Left colon (tissue), 2 donors: Measurements from ENCODE around the gene UGT1A10. TPM values are rescaled to one million over a fixed set of nuclear protein-coding genes. Genes with fewer than 3 reads are reported as not detected.
A peak's percentile ranks its signal among the peaks of the same experiment; 100 is the strongest.

Source experiments
- ATAC-seq: fragments of 200-7000 bp; cut with Tn5 transposase; one replicate; pipeline ENCODE4 v1.9.1; 2020; ENCODE audit warnings: mild to moderate bottlenecking, moderate library complexity
- DNase-seq, 2 donors: peaks; one replicate each; pipeline ENCODE4 v3.0.0-alpha.2; 2020
- intact Hi-C, 2 donors: fragments of 100-400 bp; cut with DNase I in 1 of 2; cut with micrococcal nuclease in 1 of 2; formaldehyde crosslinking; loops; one replicate each; pipeline versions ENCODE4 v1.11.2 to v1.14.0; 2022; cut with DNase I, micrococcal nuclease
- total RNA-seq, 2 donors: library from RNA; stranded (reverse); fragmentation: NEBNext Ultra II Directional; extraction: Animal tissue kit (Norgen Biotek cat#: 25700); gene quantifications; one replicate each; pipeline ENCODE4 v1.2.1, GENCODE V29; 2021
- donor health status: DM: no; HTN: no; CAD: no.
- donor health status: DM: yes; HTN: yes; CAD: no.

The UGT1A10 gene
- total RNA-seq, 2 donors from 2014 or later: 84.8 to 112 TPM

- peak; percentile 75 for ATAC-seq
- intact Hi-C loops: no loop called here
- no peak for DNase-seq
These were observed 121.9 kb downstream of the UGT1A10 start for GRCh38 chr2:233758141-233758540.

DNA sequence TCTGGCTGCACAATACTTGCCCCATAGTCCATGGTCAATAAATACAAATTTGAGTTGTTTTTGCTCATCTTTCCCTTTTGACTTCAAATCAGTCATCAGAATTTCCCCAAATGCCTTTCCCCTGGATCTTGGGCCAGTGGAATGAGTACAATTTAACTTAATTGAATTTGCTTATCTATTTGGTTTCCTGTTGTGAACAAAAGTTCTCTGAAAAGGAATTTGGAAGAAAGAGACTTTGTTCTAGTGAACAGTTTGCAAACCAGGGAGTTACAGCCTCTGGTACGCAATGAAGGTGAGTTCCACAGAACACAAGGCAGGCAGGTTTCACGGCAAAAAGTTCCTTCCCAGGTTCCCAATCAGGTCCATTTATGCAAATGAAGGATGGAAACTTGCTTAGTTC is 122.6 kb downstream of the UGT1A10 start:
- DNase-seq: no peak

DNA sequence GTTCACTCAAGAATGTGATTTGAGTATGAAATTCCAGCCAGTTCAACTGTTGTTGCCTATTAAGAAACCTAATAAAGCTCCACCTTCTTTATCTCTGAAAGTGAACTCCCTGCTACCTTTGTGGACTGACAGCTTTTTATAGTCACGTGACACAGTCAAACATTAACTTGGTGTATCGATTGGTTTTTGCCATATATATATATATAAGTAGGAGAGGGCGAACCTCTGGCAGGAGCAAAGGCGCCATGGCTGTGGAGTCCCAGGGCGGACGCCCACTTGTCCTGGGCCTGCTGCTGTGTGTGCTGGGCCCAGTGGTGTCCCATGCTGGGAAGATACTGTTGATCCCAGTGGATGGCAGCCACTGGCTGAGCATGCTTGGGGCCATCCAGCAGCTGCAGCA is 123.8 kb downstream of the UGT1A10 start, which contains the start of gene UGT1A1:
TSS of gene UGT1A1 (plus strand) at position 228 of the 400 bp plus-strand sequence. CDS start at position 246, 18 bp downstream.
- ATAC-seq: peak; percentile 23
- intact Hi-C loops: no loop called here
- DNase-seq: no peak

More for the DNA sequence above, 122.6 kb downstream of the UGT1A10 start:
- ATAC-seq: no peak
- intact Hi-C loops: no loop called here

- DNase-seq (no peak), ATAC-seq (no peak)
These were observed 125.0 kb downstream of the UGT1A10 start for GRCh38 chr2:233761040-233761769.

GRCh38 chr2:233764264-233764663 is 128.0 kb downstream of the UGT1A10 start:
- intact Hi-C loops: no loop called here
- peak; percentile 85 for ATAC-seq
- DNase-seq: no peak

More at GRCh38 chr2:233761040-233761769, 125.0 kb downstream of the UGT1A10 start:
- intact Hi-C loops: no loop called here

DNA sequence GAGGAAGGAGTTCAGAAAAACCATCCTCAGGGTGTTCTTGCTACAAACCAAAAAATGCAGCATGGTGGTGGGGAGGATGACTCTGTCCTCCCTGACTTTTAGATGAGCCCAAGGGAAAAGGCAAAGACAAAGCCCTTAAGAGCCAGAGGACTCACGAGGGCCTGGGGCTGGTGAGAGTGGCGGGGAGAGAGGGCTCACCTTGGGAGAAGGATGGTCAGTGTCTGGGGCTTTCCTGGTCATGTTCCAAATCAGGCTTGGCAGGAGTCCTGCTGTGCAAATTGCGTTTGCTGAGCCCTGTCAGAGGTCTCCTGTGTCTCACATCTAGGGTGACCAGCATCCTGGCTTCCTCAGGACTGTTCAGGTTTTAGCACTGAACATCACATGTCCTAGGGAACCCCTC is 128.5 kb downstream of the UGT1A10 start:
- ATAC-seq (no peak), DNase-seq (no peak)
- intact Hi-C loops: no loop called here

- peak in 1 of 2 donors; percentile 18 for DNase-seq
- ATAC-seq: peak; percentile 59
- intact Hi-C loops: no loop called here
These were observed 130.2 kb downstream of the UGT1A10 start for GRCh38 chr2:233766416-233766815.

DNA sequence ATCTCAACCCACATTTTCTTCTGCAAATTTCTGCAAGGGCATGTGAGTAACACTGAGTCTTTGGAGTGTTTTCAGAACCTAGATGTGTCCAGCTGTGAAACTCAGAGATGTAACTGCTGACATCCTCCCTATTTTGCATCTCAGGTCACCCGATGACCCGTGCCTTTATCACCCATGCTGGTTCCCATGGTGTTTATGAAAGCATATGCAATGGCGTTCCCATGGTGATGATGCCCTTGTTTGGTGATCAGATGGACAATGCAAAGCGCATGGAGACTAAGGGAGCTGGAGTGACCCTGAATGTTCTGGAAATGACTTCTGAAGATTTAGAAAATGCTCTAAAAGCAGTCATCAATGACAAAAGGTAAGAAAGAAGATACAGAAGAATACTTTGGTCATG is 131.8 kb downstream of the UGT1A10 start:
- DNase-seq (no peak), ATAC-seq (no peak)
- intact Hi-C loops: no loop called here

- DNase-seq (no peak), ATAC-seq (no peak)
- intact Hi-C loops: no loop called here
These were observed 133.0 kb downstream of the UGT1A10 start for GRCh38 chr2:233769260-233769659.

DNA sequence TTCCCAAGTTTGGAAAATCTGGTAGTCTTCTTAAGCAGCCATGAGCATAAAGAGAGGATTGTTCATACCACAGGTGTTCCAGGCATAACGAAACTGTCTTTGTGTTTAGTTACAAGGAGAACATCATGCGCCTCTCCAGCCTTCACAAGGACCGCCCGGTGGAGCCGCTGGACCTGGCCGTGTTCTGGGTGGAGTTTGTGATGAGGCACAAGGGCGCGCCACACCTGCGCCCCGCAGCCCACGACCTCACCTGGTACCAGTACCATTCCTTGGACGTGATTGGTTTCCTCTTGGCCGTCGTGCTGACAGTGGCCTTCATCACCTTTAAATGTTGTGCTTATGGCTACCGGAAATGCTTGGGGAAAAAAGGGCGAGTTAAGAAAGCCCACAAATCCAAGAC is 135.9 kb downstream of the UGT1A10 start:
- intact Hi-C loops: no loop called here
- ATAC-seq (no peak), DNase-seq (no peak)

- no peak for DNase-seq
- intact Hi-C loops: no loop called here
- ATAC-seq: no peak
These were observed 136.3 kb downstream of the UGT1A10 start for GRCh38 chr2:233772583-233772982.

- DNase-seq (no peak), ATAC-seq (no peak)
- intact Hi-C loops: no loop called here
These were observed 137.6 kb downstream of the UGT1A10 start for GRCh38 chr2:233773854-233774253.

GRCh38 chr2:233775414-233775813 is 139.2 kb downstream of the UGT1A10 start:
- intact Hi-C loops: no loop called here
- DNase-seq (no peak), ATAC-seq (no peak)

DNA sequence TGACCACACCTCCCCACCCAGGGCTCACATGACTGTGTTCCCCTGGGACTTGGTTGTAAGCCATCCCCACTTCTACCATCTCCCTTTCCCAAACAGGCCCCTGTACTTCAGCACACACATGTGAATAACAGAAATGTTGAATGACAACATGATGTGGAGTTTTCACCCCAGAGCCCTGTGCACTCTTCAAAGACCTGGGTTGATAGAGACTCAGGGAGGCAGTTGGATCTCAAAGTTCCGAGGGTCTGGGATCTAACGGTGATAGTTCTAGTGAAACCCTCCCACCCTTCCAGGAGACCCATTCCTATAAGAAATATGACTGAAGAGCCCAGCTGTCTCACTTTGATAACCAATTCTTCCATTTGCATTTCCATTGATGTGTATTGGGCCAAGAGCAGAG is 141.8 kb downstream of the UGT1A10 start, which contains the start of gene MROH2A:
TSS of gene MROH2A (plus strand) at position 301 of the 400 bp plus-strand sequence. CDS start 1,029 bp downstream, outside the sequence.
- ATAC-seq (no peak), DNase-seq (no peak)
- intact Hi-C loops: no loop called here

- no peak for DNase-seq
- intact Hi-C loops: no loop called here
- no peak for ATAC-seq
These were observed 143.5 kb downstream of the UGT1A10 start for GRCh38 chr2:233779722-233780121.

DNA sequence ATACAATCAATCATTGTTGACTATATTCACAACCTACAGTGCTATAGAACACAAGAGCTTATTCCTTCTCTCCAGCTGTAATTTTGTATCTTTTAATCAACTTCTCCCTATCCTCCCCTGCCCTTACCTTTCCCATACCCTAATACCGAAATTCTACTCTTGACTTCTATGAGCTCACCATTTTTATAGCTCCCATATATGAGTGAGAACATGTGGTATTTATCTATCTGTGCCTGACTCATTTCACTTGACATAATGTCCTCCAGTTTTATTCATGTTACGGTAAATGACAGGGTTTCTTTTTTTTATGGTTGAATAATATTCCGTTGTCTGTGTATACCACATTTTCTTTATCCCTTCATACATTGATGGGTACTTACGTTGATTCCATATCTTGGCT is 144.5 kb downstream of the UGT1A10 start:
- intact Hi-C loops: no loop called here
- ATAC-seq: no peak
- no peak for DNase-seq

GRCh38 chr2:233789554-233789953 is 153.3 kb downstream of the UGT1A10 start:
- intact Hi-C loops: no loop called here
- DNase-seq: no peak
- ATAC-seq: no peak

DNA sequence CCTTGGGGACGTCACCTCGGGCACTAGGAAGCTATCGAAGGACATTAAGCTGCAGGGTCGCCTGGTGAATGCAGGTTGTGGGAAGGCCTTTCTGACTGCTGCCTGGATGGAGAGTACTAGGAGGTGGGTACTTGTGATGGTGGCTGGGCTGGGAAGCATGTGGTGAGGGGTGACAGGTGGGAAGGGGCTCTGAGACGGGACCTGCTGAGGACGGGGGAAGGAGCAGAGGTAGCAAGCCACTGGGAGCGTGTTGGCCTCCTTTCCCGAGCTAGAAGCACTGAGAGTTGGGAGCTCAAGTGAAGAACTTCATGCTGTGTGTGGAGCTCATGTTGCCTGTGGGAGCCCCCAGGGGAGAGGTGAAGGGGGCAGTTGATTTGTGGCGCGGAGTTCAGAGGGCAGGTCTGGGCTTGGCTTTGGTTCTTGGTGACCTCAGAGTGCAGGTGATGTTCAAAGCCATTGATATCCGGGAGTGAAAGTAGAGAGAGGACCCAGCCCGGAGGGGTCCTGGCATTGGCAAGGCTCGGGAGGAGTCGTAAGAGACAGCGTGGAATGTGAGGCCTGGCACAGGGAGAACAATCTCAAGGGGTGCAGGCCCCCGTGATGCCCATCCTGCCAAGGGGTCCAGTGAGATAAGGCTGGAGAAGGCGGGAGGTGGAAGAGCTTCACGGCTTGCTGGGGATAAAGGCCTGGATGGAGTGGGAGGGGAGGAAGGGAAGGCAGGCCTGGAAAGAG is 155.1 kb downstream of the UGT1A10 start:
- DNase-seq (no peak), ATAC-seq (no peak)
- intact Hi-C loops: no loop called here

DNA sequence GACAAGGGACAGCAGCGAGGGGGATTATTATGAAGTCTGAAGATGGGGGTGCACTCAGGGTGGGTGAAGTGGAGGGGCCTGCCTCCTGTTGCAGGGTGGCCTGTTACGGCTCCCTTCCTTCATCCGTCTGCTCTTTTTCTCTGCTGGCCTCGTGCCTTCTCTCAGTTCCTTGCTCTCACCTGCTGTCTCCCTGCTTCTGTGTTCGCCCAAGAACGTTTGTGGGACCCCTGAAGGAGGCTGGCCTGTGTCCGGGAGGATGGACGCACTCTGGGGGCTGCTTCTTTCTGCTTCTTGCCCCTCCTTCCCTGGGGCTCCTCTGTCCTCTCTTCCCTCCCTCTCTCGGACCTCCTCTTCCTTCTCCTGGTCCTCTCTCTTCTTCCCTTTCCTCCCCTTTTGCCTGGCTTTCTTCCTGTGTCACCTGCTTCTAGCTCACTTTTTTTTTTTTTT is 155.7 kb downstream of the UGT1A10 start:
- DNase-seq (no peak), ATAC-seq (no peak)
- intact Hi-C loops: no loop called here

- intact Hi-C loops: no loop called here
- ATAC-seq: no peak
- no peak for DNase-seq
These were observed 156.5 kb downstream of the UGT1A10 start for GRCh38 chr2:233792720-233793119.
